LNCaP clone FGC (cell line): ENCODE data around the gene TMCO4.

Experiments used
- DNase-seq: peaks from one replicate; pipeline ENCODE4 v3.0.0-alpha.2; 2011; ENCODE audit warnings: low read depth
- H3K4me3 ChIP-seq: 2 replicates; pipeline ENCODE4 v1.5.1; 2011; ENCODE audit warnings: mild to moderate bottlenecking, low read depth, low read length, control low read depth
- CTCF ChIP-seq: IDR thresholded peaks from 2 replicates; pipeline ENCODE4 v1.5.1; 2012; ENCODE audit warnings: mild to moderate bottlenecking; ENCODE audit not compliant: control insufficient read depth, insufficient read depth; ENCODE audit errors: extremely low read depth

TMCO4 gene

GRCh38 chr1:19756480-19756879 lies 43.2 kb downstream of the TMCO4 start:
- TF ChIP-seq CTCF = no peak
- no peak for DNase-seq
- no peak overlapping the region for H3K4me3 ChIP-seq

DNA sequence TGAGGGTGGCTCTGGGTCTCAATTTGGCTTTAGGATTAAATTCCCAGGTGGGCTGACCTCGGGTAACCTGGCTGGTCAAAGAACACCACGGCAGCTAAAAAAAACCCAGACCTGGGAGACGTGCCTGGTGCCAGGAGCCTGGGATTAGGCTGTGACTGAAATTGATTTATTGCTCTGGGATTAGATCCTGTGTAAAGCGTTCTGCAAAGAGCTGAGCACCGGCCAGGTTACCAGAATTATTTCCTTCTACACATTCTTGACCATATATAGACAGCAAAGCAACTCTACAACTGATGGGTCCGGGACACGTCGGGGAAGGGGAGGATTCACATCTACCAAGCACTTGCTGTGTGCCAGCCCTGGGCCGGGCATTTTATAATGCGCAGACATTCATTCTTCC lies 45.2 kb downstream of the TMCO4 start:
- peak; percentile 80 for DNase-seq
- no peak for TF ChIP-seq CTCF

DNA sequence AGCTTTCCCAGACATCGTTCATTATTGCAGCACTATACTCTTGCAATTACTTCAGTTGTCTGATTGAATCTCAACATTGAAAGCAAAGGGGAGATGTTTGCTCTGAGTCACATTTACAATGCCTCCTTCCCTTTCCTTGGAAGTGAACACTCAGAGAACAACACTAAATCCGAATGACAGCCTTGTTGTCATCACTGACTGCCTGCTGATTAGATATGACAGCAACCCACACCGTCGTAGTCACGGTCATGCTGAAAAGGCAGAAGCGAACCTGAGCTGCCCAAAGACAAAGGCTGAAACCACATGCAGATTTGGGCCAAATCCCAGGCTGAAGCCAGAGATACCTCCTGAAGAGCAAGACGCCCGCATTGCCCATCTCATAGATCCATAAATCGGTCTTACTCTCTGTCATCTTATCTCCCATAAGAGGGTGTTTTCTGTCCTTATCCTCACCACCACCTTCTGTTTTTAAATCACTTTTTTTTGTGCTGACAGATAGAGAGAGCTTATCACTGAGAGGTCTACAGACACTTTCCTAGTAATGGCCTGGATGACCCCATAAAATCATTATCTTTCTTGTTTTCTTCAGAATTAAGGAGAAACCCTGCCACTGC lies 47.5 kb downstream of the TMCO4 start:
- DNase-seq = no peak
- no peak overlapping the region for H3K4me3 ChIP-seq
- TF ChIP-seq CTCF = no peak

More for the DNA sequence above, 45.2 kb downstream of the TMCO4 start:
- H3K4me3 ChIP-seq = no peak overlapping the region

GRCh38 chr1:19750882-19751276 lies 48.8 kb downstream of the TMCO4 start:
- TF ChIP-seq CTCF = no peak
- H3K4me3 ChIP-seq = no peak overlapping the region
- DNase-seq = no peak

DNA sequence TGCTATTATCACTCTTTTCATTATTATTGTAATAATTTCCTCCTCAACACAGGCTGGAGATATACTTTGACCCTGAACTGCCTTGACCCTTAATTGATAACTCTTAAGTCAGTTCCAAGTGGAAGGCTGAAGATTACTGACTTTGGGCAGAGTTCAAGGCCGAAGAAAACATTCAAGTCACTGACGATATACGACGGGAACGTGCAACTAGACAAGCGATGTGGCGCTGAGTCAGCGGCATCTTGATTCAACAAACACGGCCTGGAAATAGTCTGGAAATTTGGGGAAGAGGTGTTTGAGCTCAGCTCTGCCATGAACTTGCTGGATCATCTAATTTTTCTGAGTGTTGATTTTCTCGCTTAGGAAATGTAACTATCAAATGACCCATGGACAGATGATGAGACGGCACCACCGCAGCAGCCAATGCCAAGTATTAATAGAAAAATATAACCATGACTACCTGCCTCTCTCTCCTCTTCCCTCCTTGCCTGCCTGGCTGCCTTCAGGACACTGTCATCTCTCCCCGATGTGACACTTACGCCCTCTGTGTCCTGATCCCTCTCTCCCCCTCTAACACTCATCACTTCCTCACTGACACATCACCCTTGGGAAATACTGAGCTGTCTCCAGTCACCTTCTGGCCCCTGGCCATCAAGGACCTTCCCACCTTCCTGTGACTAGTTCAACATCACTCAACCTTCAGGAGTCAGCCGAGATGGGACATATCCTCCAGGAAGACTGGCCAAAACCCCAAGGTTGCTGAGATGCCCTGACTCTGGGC lies 49.4 kb downstream of the TMCO4 start:
- no peak for DNase-seq
- no peak overlapping the region for H3K4me3 ChIP-seq
- no peak for TF ChIP-seq CTCF

DNA sequence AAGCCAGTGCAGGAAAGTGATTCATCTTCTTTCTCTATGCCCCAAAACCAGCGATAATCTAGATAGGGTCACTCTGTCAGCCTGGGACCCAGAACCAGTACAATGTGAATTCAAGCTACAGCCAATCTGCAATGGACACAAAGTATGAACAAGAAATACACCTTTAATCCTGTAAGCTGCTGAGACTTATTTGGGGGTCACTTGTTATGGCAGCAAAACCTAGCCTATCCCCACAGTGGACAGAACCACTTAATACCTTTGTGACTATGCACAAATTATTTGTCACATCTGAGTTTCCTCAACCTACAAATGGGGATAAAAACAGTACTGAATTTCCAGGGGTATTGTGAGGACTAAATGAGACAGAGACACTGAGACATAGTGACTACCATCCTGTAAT lies 50.0 kb downstream of the TMCO4 start:
- DNase-seq = no peak
- no peak overlapping the region for H3K4me3 ChIP-seq
- TF ChIP-seq CTCF = no peak
